NB4 (cell line): ENCODE data around the gene CDH13.

Experiments used
- MYC ChIP-seq: IDR thresholded peaks from 2 replicates; pipeline ENCODE4 v1.6.1; 2011; ENCODE audit warnings: low read depth, low read length
- TF ChIP-seq, protein P1 (sequence below): IDR thresholded peaks from one replicate; pipeline ENCODE4 v1.5.1; 2012; ENCODE audit warnings: low read depth, low read length
- TF ChIP-seq, protein P2 (sequence below): IDR thresholded peaks from 2 replicates; pipeline ENCODE4 v1.6.1; 2011; ENCODE audit warnings: low read depth, low read length

DNA sequence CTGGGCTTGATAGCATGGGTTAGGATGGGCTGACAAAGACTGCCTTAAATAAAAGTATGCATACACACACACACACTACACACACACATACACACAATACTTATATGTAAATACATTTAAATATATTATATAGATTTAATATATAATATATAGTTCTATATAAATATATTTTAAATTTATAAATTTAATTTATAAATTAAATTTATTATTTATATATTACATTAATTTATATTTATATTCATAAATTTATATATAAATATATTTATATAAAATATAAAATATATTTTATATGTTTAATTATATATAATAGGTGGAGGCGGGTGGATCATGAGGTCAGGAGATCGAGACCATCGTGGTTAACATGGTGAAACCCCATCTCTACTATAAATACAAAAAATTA is 83.2 kb downstream of the CDH13 start:
- TF ChIP-seq, protein P1, sequence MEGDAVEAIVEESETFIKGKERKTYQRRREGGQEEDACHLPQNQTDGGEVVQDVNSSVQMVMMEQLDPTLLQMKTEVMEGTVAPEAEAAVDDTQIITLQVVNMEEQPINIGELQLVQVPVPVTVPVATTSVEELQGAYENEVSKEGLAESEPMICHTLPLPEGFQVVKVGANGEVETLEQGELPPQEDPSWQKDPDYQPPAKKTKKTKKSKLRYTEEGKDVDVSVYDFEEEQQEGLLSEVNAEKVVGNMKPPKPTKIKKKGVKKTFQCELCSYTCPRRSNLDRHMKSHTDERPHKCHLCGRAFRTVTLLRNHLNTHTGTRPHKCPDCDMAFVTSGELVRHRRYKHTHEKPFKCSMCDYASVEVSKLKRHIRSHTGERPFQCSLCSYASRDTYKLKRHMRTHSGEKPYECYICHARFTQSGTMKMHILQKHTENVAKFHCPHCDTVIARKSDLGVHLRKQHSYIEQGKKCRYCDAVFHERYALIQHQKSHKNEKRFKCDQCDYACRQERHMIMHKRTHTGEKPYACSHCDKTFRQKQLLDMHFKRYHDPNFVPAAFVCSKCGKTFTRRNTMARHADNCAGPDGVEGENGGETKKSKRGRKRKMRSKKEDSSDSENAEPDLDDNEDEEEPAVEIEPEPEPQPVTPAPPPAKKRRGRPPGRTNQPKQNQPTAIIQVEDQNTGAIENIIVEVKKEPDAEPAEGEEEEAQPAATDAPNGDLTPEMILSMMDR: no peak
- TF ChIP-seq, protein P2, sequence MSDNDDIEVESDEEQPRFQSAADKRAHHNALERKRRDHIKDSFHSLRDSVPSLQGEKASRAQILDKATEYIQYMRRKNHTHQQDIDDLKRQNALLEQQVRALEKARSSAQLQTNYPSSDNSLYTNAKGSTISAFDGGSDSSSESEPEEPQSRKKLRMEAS: no peak
- no peak for TF ChIP-seq MYC
